GM12874 (cell line): ENCODE measurements around the gene TPP2.

Experiments
- CTCF ChIP-seq: IDR thresholded peaks from 2 replicates; pipeline ENCODE4 v1.5.1; 2011; ENCODE audit warnings: low read depth, mild to moderate bottlenecking, control low read depth, low read length, moderate library complexity; ENCODE audit not compliant: insufficient read depth

The TPP2 gene

GRCh38 chr13:102693250-102693649 lies 96.5 kb downstream of the TPP2 start:
- TF ChIP-seq CTCF, result no peak

GRCh38 chr13:102693776-102694175 lies 97.0 kb downstream of the TPP2 start:
- TF ChIP-seq CTCF, result no peak

GRCh38 chr13:102694937-102695336 lies 98.2 kb downstream of the TPP2 start, which contains the start of gene METTL21C:
Gene METTL21C, minus strand, starts transcription at chr13:102695044. Its CDS starts 546 bp downstream, at chr13:102694498.
- TF ChIP-seq CTCF, result no peak

GRCh38 chr13:102696465-102696864 lies 99.7 kb downstream of the TPP2 start:
- no peak for TF ChIP-seq CTCF

- no peak for TF ChIP-seq CTCF
Observed at GRCh38 chr13:102697264-102697663, 100.5 kb downstream of the TPP2 start.

GRCh38 chr13:102697929-102698648 lies 101.3 kb downstream of the TPP2 start:
- TF ChIP-seq CTCF, result no peak

GRCh38 chr13:102698649-102698980 lies 101.8 kb downstream of the TPP2 start:
- no peak for TF ChIP-seq CTCF
